ENCODE measurements around the gene NAB2.
"Not testable (repeated sequence)": the region's sequence is repeated elsewhere in the genome, so short reads cannot be mapped to it uniquely, and the experiment has no call there.

Gene NAB2

DNA sequence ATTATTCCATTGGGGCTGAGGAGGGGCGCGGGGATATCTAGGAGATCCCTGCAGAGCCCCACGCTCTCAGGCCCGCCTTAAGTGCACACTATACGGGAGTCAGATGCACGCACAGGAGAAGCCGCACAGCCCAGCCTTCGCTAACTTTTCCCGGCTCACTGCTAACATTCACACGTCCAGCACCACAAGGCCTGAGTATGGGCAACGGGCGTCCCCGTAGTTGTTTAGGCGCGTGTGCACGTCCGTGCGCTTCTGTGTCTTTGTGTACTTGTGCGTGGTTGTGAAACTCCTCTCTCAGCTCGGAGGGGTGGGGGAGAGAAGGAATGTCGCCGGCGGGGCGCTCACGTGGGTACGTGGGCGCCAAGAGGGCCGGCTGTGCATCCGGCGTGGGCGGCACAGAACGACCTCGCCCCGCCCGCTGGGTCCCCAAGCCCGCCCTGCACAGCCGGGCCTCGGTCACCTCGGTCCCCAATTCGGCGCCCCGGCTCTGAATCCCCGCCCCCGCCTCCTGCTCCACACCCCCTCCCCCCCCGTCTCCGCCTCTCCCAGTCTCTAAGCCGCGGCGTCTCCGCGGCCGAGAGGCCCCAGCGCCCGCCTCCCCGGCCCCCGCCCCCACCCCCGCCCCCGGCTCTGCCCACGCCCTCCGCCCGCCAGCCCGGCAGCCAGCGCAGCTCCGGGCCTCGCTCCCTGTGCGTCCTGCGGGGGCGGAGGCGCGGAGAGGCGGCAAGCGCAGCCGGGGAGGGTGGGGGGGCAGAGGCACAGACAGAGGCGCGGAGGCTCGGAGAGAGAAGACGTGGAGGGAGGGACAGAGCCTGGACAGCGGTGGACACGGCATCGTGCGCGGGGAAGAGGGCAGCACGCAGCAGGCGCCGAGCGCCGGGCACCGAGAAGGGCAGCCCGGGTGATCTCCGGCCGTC is at the start of gene NAB2:
Gene NAB2 (plus strand): TSS at position 761 of the 917 bp plus-strand sequence. CDS start 158 bp downstream, outside the sequence.
- peak; percentile 92 for DNase-seq

- DNase-seq = no peak
These were observed 48.7 kb upstream of the NAB2 start for GRCh38 chr12:57040211-57040610.

- DNase-seq = no peak
These were observed 48.2 kb upstream of the NAB2 start for GRCh38 chr12:57040750-57041149.

DNA sequence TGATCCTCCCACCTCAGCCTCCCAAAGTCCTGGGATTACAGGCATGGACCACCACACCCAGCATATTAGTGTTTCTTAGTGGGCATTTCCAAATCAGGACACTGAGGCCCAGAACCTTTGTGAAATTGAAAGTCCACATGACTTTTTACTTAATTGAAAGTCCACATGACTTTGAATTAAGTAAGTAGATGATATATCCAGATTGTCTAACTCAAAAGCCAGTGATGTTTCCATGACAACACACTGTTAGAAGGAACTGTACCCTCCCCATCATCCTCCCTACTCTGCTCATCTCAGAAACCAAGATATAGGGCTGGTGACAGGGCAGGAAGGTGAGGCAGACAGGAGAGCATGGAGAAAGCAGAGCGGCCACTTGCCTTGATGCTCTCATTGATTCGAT is 46.2 kb upstream of the NAB2 start:
- DNase-seq = no peak

DNA sequence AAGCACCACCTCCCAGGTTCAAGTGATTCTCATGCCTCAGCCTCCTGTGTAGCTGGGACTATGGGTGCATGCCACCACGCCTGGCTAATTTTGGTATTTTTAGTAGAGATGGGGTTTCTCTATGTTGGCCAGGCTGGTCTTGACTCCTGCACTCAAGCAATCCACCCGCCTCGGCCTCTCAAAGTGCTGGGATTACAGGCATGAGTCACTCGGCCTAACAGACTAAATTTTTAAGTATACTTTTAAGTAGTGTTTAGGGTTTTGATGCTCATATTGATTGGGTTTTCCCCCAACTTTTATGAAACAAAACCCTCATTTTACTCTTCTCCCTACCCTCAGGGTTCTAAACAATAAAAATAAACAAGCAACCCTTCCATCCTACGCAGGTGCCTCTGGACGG is 44.4 kb upstream of the NAB2 start:
- DNase-seq = no peak

GRCh38 chr12:57044889-57045288 is 44.0 kb upstream of the NAB2 start:
- no peak for DNase-seq

DNA sequence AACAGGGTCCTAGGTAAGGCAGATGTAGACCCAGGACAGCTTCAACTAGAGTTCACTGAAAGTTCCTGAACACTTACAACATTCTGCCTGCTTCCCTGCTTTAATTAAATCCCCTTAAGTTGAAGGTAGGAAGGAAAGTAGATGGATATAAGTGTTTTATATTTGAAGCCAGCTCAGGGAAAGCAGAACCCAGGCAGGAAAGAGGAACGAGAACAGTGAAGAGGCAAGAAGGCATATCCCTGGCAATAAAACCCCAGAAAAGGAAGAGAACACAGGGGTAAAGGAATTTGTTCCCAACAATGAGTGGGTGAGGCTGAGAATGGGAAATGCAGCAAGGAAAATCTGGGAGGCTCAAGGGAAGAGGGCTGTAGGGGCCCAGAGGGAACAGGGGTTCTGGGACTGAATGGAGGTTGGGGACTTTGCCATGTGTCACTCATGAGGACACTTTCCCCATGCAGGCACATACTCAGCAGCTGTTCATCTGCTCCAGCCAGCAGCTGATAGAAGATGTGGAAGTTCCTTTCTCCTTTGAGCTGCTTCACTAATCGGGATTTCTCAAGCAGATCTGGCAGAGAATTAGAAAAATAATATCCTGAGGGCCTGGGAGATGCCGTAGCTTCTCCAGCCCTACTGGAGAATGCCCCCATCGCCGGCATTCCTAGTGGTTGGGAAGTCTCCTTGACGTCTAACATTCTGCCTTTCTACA is 42.7 kb upstream of the NAB2 start:
- DNase-seq = no peak

GRCh38 chr12:57046947-57047890 is 41.7 kb upstream of the NAB2 start:
- DNase-seq = no peak

- DNase-seq = no peak
These were observed 40.9 kb upstream of the NAB2 start for GRCh38 chr12:57047981-57048380.

GRCh38 chr12:57048423-57049118 is 40.3 kb upstream of the NAB2 start:
- DNase-seq = no peak

GRCh38 chr12:57049119-57049446 is 39.8 kb upstream of the NAB2 start:
- DNase-seq = no peak

GRCh38 chr12:57049890-57050289 is 39.0 kb upstream of the NAB2 start, which contains the start of gene MYO1A:
MYO1A (minus strand) TSS chr12:57050129; CDS start chr12:57048323, 1,806 bp downstream.
- no peak for DNase-seq

GRCh38 chr12:57051011-57051410 is 37.9 kb upstream of the NAB2 start:
- DNase-seq = no peak

DNA sequence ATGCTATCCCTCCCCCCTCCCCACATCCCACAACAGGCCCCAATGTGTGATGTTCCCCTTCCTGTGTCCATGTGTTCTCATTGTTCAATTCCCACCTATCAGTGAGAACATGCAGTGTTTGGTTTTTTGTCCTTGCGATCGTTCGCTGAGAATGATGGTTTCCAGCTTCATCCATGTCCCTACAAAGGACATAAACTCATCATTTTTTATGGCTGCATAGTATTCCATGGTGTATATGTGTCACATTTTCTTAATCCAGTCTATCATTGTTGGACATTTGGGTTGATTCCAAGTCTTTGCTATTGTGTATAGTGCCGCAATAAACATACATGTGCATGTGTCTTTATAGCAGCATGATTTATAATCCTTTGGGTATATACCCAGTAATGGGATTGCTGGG is 35.8 kb upstream of the NAB2 start:
- DNase-seq = not testable (repeated sequence)

DNA sequence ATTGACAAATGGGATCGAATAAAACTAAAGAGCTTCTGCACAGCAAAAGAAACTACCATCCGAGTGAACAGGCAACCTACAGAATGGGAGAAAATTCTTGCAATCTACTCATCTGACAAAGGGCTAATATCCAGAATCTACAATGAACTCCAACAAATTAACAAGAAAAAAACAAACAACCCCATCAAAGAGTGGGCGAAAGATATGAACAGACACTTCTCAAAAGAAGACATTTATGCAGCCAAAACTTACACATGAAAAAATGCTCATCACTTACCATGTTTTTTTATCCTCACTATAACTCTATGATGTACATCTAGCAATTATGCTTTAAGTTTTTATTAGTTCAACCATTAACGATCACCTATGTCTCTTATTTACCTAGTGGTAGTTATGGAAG is 35.0 kb upstream of the NAB2 start:
- not testable (repeated sequence) for DNase-seq

- no peak for DNase-seq
These were observed 33.1 kb upstream of the NAB2 start for GRCh38 chr12:57055824-57056223.

DNA sequence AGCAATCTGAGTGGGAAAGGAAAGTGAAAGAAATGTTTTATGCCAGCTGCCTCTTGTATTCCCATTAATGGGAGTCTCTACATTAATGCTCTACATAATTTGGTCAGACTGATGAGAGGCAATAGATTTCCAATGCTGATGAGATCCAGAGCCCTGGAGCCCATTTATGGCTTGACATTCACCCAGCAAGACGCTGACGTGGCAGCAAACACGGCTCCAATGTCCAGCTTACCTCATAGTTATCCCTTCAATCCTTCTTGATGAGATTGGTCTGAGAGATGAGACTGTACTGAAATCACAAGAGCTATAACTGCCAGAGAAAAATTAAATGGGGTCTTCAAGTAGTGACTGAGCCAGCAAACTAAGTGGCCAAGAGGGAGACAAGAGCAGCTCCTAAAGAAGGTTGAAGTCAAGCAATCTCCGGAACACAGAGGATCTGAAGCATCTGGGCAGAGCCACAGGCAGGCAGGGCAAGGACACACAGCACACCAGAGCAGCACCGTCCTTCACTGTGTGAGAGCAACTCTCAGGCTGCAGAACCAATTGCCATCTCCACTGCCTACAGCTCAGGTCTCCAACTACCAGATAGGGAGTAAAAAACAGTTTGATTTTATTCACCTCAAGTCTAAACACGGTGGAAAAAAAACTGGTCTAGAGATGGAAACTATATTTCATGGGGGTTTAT is 31.7 kb upstream of the NAB2 start:
- no peak for DNase-seq

GRCh38 chr12:57058454-57058853 is 30.5 kb upstream of the NAB2 start:
- no peak for DNase-seq

DNA sequence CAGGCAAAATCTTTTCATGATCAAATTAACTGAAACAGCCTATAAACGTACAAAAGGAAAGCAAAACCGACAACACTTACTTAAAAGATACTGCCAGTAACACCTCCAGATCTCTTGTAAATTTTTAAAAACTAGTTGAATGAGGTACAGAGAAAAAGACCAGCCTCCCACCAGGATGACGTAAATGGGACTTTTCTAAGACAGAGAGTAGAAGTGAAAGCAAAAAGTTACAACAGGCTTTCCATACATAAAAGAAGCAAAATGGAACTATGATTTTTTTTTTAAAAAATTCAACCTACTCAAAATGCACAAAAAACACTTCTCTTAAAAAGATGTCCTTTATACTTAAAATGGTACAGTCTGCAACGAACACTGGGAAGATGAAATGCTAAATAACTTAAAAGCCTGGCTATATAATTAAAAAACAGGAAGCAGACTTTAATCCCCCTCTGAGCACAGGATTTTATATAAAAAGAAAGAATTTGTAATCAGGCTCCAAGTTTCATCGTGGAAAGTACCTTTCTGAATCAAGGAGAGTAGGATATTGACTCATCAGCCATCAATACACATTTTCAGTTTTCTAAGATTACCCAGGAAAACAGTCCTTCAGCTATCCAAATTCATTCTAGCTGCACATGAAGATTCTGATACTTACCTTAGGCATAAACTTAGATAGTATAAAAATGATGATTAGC is 24.8 kb upstream of the NAB2 start:
- DNase-seq = no peak

- no peak for DNase-seq
These were observed 22.7 kb upstream of the NAB2 start for GRCh38 chr12:57066245-57066644.

- DNase-seq = peak; percentile 51
These were observed 19.4 kb upstream of the NAB2 start for GRCh38 chr12:57069523-57069922.
